H1 (cell line): ENCODE results near the gene FLRT1.

Source experiments
- CREB1 ChIP-seq: IDR thresholded peaks from 2 replicates; pipeline ENCODE4 v1.6.1; 2012; ENCODE audit warnings: inconsistent platforms
- GABPA ChIP-seq: IDR thresholded peaks from 2 replicates; pipeline ENCODE4 v1.6.1; 2011; ENCODE audit warnings: mild to moderate bottlenecking, low read length, moderate library complexity, borderline replicate concordance; ENCODE audit not compliant: insufficient read depth
- HDAC2 ChIP-seq, 2 experiments: fragments of 300-600 bp in 1 of 2; sonication (generic) in 1 of 2; IDR thresholded peaks; 2 replicates each; pipeline ENCODE4 v1.6.1; 2011 to 2012; ENCODE audit warnings: low read depth in 2 of 2, low read length in 2 of 2, mild to moderate bottlenecking in 2 of 2, moderate library complexity in 2 of 2, borderline replicate concordance in 1 of 2, inconsistent platforms in 1 of 2
- JUN ChIP-seq: IDR thresholded peaks from 2 replicates; pipeline ENCODE4 v1.6.1; 2011; ENCODE audit warnings: low read depth, mild to moderate bottlenecking, improper control_type of control experiment, low read length
- POU5F1 ChIP-seq: IDR thresholded peaks from 2 replicates; pipeline ENCODE4 v1.6.1; 2011; ENCODE audit warnings: low read depth, mild to moderate bottlenecking, low read length, moderate library complexity
- SP4 ChIP-seq: IDR thresholded peaks from 2 replicates; pipeline ENCODE4 v1.6.1; 2012; ENCODE audit warnings: low read length, inconsistent platforms

GRCh38 chr11:64068705-64069400 is 33.1 kb downstream of the FLRT1 start:
- TF ChIP-seq GABPA, result no peak
- TF ChIP-seq POU5F1, result no peak
- no peak for TF ChIP-seq SP4
- no peak for TF ChIP-seq JUN
- no peak for TF ChIP-seq HDAC2 (IDR thresholded peaks at IDR 0.05; ENCODE audit: borderline replicate concordance in 1 of 2, low read depth in 2 of 2, low read length in 2 of 2)
- no peak for TF ChIP-seq CREB1
